Measurements from ENCODE around the gene SLC7A11. TPM values are rescaled to one million over a fixed set of nuclear protein-coding genes. Genes with fewer than 3 reads are reported as not detected.

The SLC7A11 gene
- total and polyA plus RNA-seq, 2 of the 4 experiments (the other 2 are of a cell fraction) = 8.3 to 24.7 TPM

GRCh38 chr4:138163171-138163570 is 79.0 kb downstream of the SLC7A11 start:
- ATAC-seq (ENCODE audit: low read depth) (no peak), DNase-seq (no peak)
- Histone ChIP-seq H3K9ac (ENCODE audit: low read depth, low read length) (no peak overlapping the region), H3K9me1 (ENCODE audit: insufficient read depth, low read length) (peaks cover 2% of the 10 kb centered on the region; the same call in 1 of the 2 replicates), H3K23ac (ENCODE audit: low read depth, low read length) (no peak overlapping the region), H3K4me3 (ENCODE audit: insufficient read depth, low read depth, low read length) (no peak overlapping the region), H4K8ac (ENCODE audit: low read depth in 2 of 2, low read length in 2 of 2) (no peak overlapping the region), H2BK15ac (ENCODE audit: low read depth, low read length) (no peak overlapping the region), H3K4ac (ENCODE audit: low read depth, low read length) (no peak overlapping the region), H3K36me3 (ENCODE audit: control insufficient read depth, insufficient read depth, low read length) (0 out of 2 replicates have a peak, but pooled peaks cover 2% of the 10 kb centered on the region), H3K14ac (replicated peaks; ENCODE audit: low read depth, low read length) (no peak overlapping the region), H3K4me1 (ENCODE audit: control insufficient read depth, insufficient read depth, low read length) (no peaks in the 10 kb centered on the region; the same call in 1 of the 2 replicates), H2AK5ac (ENCODE audit: low read depth, low read length) (no peak overlapping the region), H3K79me1 (ENCODE audit: low read depth in 1 of 2, low read length in 2 of 2) (no peaks in the 10 kb centered on the region; a peak in 2 of 4 replicates), H3K9me3 (ENCODE audit: control insufficient read depth, insufficient read depth, low read length) (no peaks in the 10 kb centered on the region), H2AFZ (replicated peaks; ENCODE audit: low read length, poor library complexity) (no peak overlapping the region), H2BK120ac (ENCODE audit: low read depth, low read length) (no peak overlapping the region), H3K18ac (ENCODE audit: low read depth, low read length) (no peak overlapping the region), H2BK5ac (ENCODE audit: low read depth, low read length, poor library complexity, severe bottlenecking) (no peak overlapping the region), H3K27me3 (ENCODE audit: control insufficient read depth, insufficient read depth, low read length) (no peaks in the 10 kb centered on the region), H4K91ac (ENCODE audit: insufficient read depth, low read depth, low read length) (no peak overlapping the region), H4K5ac (ENCODE audit: low read depth, low read length) (no peak overlapping the region), H3K4me2 (ENCODE audit: low read depth, low read length) (no peak overlapping the region), H2BK20ac (ENCODE audit: low read depth, low read length) (no peak overlapping the region), H4K20me1 (ENCODE audit: insufficient read depth, low read length) (no peaks in the 10 kb centered on the region), H3K56ac (ENCODE audit: extremely low read depth, insufficient read depth, low read length) (no peak overlapping the region), H2AK9ac (replicated peaks; ENCODE audit: low read depth, low read length, poor library complexity) (no peak overlapping the region), H3K27ac (ENCODE audit: insufficient read depth, low read length) (no peak overlapping the region)
- dilution Hi-C loops (cut with HindIII; ENCODE audit: low sequenced_read_pairs, unreplicated experiment) (no loop called here), intact Hi-C loops (cut with micrococcal nuclease) (no loop called here), in situ Hi-C loops (cut with MboI; ENCODE audit: low sequenced_read_pairs) (no loop called here)
- WGBS, 2 experiments (ENCODE audit: extremely low coverage in 2 of 2, insufficient read length in 1 of 2) = no CpG with 5 or more reads among the region's 2 CpGs
- no peak for TF ChIP-seq CEBPB (IDR thresholded peaks at IDR 0.05; ENCODE audit: low read depth, low read length)
- TF ChIP-seq BHLHE40 (IDR thresholded peaks at IDR 0.05; ENCODE audit: low read depth, low read length) = no peak
- no peak for TF ChIP-seq CHD1 (IDR thresholded peaks at IDR 0.05; ENCODE audit: low read depth, low read length)
- no peak for TF ChIP-seq CTCF (conservative IDR thresholded peaks at IDR 0.05; ENCODE audit: low read depth, low read length)
- no peak for TF ChIP-seq MXI1 (IDR thresholded peaks at IDR 0.05; ENCODE audit: borderline replicate concordance, low read depth, low read length)
- TF ChIP-seq MAZ (IDR thresholded peaks at IDR 0.05; ENCODE audit: borderline replicate concordance, low read depth, low read length) = no peak
- TF ChIP-seq MAFK (IDR thresholded peaks at IDR 0.05; ENCODE audit: low read depth, low read length) = no peak
- TF ChIP-seq RCOR1 (IDR thresholded peaks at IDR 0.05; ENCODE audit: insufficient replicate concordance, low read length) = no peak
- TF ChIP-seq POLR2A (IDR thresholded peaks at IDR 0.05; ENCODE audit: low read depth, low read length) = no peak
- no peak for TF ChIP-seq USF2 (IDR thresholded peaks at IDR 0.05; ENCODE audit: low read depth, low read length)
- no peak for TF ChIP-seq FOS (IDR thresholded peaks at IDR 0.05; ENCODE audit: low read depth, low read length)
- TF ChIP-seq RFX5 (IDR thresholded peaks at IDR 0.05; ENCODE audit: low read depth, low read length) = no peak
- CTCF ChIA-PET = no interaction called here
- POLR2A ChIA-PET (ENCODE audit: unreplicated experiment) = no interaction called here
- BruUV-seq (replicated peaks) = no TSS peak

Measured in IMR-90 (cell line).